GDM1 (cell line): ENCODE measurements around the gene DUS1L.

Source experiments
- DNase-seq: peaks from one replicate; lab custom pipeline; 2025; lab: John Stamatoyannopoulos, UW

Gene DUS1L

DNA sequence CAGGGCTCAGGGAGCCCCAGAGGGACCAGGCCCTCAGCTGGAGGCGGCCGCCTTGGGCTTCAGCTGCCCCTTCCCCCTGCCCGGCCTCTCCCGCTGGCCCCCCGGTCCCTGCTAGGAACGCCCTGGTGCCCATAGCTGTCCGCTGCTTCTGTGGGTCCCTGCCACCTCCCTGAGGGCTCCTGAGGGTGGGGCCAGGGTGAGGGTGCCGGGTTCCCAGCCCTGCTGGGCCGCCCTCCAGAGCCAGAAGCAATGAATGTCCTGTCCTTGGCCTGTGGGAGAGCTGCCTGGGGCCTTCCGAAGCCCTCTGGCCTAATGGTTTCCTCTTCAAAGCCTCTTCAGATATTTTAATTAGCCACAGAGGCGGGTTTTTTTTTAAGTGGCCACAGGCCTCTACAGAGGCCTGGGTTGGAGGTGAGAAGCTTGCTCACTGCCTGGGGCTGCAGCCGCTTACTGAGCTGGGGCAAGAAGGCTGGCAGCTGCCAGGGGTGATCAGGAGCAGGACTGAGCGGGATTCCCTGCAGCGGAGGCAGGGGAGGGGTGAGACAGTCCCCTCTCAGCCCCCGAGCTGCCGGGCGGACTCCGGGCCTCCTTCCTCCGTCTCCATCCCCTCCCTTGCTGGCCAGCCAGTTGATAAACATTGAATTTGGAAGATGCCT is 52.8 kb downstream of the DUS1L start:
- DNase-seq: no peak

DNA sequence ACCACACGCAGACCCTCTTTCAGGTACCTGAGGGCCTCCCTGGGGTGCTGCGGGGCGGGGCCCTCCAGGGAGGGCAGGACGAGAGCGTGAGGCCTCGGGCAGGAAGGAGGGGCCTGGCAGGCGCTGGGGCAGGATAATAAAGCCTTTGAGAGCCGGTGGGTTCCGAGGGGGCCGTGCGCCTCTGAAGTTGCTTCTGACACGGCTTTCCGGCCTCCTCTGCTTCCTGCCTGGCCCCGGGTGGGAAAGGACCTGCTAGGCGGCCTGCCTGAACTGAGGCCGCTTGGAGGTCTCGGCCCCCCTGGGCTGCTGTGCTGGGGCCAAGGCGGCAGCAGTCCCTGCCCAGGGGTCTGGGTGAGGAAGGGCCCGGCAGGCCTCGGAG is 53.4 kb downstream of the DUS1L start:
- no peak for DNase-seq

GRCh38 chr17:82011617-82012187 is 53.9 kb downstream of the DUS1L start:
- no peak for DNase-seq

DNA sequence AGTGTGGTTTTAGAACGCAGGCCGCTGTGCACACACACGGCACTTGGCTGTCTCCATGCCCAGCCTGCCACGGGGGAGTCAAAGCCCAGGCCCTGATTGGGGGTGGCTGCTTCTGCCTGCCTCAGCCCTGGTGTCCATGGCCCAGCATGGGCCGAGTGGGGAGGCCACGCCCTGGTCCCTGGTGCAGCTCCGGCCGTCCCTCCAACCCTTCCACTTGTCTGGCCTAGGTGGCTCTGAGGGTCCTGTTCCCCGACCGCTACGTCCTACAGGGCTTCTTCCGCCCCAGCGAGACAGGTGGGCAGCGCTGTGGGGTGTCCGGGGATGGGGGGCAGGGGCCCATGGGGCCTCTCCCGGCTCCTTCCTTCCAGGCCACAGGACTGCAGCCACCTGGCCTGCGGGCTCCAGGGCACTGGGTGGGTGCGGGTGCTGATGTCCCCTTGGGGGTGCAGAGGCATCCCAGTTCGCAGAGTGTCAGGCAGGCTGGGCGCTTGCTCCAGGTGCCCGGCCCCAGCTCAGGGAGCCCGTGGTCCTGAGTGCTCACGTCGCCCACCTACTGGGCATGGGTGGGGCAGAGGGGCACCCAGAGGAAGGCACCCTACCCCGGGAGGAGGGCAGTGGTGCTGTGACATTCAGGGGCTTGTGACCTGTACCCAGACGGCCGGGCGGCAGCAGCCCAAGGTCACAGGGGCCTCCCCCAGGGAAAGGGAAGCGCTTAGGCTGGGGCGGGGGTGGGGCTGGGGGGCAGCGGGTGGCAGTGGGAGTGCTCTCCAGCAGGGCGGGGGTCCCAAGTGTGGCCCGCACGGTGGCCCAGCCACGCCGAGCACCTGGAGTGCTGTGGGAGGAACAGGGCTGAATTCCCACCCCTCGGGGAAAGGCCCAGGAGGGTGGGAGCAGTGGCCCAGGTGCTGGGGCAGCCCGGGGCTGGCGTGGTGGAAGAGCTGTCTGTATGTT is 54.8 kb downstream of the DUS1L start:
- no peak for DNase-seq

DNA sequence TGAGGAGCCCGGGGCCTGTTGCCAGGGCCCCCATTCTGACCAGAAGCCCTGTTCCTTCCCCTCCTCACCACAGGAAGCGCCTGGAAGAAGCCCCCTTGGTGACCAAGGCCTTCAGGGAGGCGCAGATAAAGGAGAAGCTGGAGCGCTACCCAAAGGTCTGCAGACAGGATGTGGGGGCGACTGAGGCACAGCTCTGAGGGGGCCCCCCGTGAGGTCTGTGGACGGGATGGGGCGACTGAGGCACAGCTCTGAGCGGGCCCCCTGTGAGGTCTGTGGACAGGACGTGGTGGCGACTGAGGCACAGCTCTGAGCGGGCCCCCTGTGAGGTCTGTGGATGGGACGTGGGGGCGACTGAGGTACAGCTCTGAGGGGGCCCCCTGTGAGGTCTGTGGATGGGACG is 56.2 kb downstream of the DUS1L start:
- DNase-seq: no peak

GRCh38 chr17:82008941-82009405 is 56.6 kb downstream of the DUS1L start:
- no peak for DNase-seq

DNA sequence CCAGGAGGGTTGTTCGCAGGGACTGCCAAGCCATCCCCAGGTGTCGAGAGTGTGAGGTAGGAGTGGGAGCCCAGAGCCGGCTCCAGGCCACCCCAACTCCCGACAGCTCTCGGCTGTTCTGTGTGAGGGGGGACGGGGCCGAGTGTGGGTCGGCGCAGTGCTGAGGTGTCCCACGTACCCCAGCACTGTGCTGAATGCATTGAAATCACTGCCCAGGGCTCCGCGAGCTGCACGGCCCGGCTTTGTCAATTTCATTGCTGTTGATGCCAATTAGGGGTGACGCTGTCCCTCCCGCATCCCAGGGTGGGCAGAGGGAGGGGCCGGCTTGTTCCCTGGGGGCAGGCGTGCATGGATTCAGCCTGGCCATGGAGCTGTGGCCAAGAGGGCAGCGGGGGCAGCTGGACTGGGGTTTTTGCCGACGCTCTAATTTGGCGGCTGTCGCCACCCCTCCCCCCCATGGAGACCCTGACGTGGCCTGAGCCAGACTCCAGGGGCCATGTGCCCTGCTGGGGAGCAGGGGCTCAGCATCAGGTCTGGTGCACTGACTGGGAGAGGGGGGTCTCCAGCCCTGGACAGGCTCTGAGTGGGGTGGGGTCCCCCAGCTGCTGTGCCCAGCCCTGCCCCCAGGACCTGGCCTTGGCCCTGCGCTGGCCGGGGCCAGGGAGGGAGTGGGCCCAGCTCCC is 57.2 kb downstream of the DUS1L start:
- DNase-seq: no peak
